BJ (cell line): ENCODE data around the gene ARHGEF28. TPM values are rescaled to one million over a fixed set of nuclear protein-coding genes. Genes with fewer than 3 reads are reported as not detected.

Experiments used
- CTCF ChIA-PET: fragments of 350-600 bp; formaldehyde crosslinking; extraction: SDS; loops from one replicate; lab custom pipeline; 2021; ENCODE audit warnings: antibody characterized with exemption, inconsistent platforms; lab: Yijun Ruan, JAX
- POLR2A ChIA-PET: fragments of 300-600 bp; sonication (Branson Sonifier 250); formaldehyde crosslinking; extraction: SDS; loops from one replicate; lab custom pipeline; 2021; ENCODE audit warnings: antibody characterized with exemption; lab: Charles Lee
- DNase-seq: peaks from one replicate; pipeline ENCODE4 v3.0.0-alpha.2; 2011; ENCODE audit warnings: low read depth
- H3K27me3 ChIP-seq: 2 replicates; pipeline ENCODE4 v1.6.0; 2011; ENCODE audit warnings: low read length; ENCODE audit not compliant: control insufficient read depth, insufficient read depth
- H3K36me3 ChIP-seq: 2 replicates; pipeline ENCODE4 v1.5.1; 2011; ENCODE audit warnings: low read length; ENCODE audit not compliant: control insufficient read depth, insufficient read depth
- H3K4me3 ChIP-seq: 2 replicates; pipeline ENCODE4 v1.5.1; 2011; ENCODE audit warnings: low read depth, mild to moderate bottlenecking, control low read depth, low read length
- polyA plus RNA-seq: library from polyadenylated mRNA; depleted of rRNA; stranded (reverse); fragments of >200 nt; gene quantifications from 2 replicates; pipeline ENCODE4 v1.2.3, GENCODE V29; 2011
- TF ChIP-seq, protein P1 (sequence below): IDR thresholded peaks from 2 replicates; pipeline ENCODE4 v1.5.1; 2011; ENCODE audit warnings: low read depth, mild to moderate bottlenecking, control low read depth, inconsistent platforms, low read length, moderate library complexity; ENCODE audit not compliant: insufficient read depth

ARHGEF28 gene
- polyA plus RNA-seq, 1 experiment, result 2.8 TPM

DNA sequence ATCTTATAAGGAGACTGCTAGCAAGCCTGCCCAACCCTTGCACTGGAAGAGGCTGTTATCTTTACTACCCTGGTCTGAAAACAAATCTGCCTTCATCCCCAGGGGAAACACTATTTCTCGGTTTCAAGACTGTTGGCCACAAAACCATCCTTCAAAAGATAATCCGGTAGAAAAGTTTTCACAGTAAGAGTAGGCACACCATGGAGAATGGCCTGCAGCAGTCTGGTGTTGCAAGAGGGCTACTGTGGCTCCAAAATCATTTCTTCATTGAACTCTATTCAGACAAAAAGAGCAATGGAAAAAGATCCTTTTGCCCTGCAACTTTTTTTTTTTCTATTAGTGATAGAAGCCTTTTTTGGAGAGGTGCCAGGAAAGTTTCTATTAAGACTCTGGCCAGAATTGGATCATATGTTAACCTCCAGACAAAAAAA lies 163.9 kb downstream of the ARHGEF28 start:
- no peak for DNase-seq
- TF ChIP-seq, protein P1, sequence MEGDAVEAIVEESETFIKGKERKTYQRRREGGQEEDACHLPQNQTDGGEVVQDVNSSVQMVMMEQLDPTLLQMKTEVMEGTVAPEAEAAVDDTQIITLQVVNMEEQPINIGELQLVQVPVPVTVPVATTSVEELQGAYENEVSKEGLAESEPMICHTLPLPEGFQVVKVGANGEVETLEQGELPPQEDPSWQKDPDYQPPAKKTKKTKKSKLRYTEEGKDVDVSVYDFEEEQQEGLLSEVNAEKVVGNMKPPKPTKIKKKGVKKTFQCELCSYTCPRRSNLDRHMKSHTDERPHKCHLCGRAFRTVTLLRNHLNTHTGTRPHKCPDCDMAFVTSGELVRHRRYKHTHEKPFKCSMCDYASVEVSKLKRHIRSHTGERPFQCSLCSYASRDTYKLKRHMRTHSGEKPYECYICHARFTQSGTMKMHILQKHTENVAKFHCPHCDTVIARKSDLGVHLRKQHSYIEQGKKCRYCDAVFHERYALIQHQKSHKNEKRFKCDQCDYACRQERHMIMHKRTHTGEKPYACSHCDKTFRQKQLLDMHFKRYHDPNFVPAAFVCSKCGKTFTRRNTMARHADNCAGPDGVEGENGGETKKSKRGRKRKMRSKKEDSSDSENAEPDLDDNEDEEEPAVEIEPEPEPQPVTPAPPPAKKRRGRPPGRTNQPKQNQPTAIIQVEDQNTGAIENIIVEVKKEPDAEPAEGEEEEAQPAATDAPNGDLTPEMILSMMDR, result no peak
- no peak overlapping the region for H3K4me3 ChIP-seq
- H3K27me3 ChIP-seq, result no peaks in the 10 kb centered on the region
- ChIA-PET POLR2A (no interaction called here), CTCF (interaction anchor here (2.0 to 4.2 kb wide), 2 partner anchors 199 to 203 kb away, joined by 5 to 32 read pairs; no protein-coding TSS in a partner anchor)
- no peaks in the 10 kb centered on the region for H3K36me3 ChIP-seq

- no peaks in the 10 kb centered on the region for H3K27me3 ChIP-seq
- H3K36me3 ChIP-seq, result no peaks in the 10 kb centered on the region
- ChIA-PET CTCF (interaction anchor here (1.0 to 7.6 kb wide), 6 partner anchors 7 to 202 kb away, joined by 3 to 183 read pairs (median 10); no protein-coding TSS in a partner anchor), POLR2A (no interaction called here)
- TF ChIP-seq, protein P1, result no peak
- no peak overlapping the region for H3K4me3 ChIP-seq
- no peak for DNase-seq
Measured at GRCh38 chr5:73791389-73791788, 165.4 kb downstream of the ARHGEF28 start.

DNA sequence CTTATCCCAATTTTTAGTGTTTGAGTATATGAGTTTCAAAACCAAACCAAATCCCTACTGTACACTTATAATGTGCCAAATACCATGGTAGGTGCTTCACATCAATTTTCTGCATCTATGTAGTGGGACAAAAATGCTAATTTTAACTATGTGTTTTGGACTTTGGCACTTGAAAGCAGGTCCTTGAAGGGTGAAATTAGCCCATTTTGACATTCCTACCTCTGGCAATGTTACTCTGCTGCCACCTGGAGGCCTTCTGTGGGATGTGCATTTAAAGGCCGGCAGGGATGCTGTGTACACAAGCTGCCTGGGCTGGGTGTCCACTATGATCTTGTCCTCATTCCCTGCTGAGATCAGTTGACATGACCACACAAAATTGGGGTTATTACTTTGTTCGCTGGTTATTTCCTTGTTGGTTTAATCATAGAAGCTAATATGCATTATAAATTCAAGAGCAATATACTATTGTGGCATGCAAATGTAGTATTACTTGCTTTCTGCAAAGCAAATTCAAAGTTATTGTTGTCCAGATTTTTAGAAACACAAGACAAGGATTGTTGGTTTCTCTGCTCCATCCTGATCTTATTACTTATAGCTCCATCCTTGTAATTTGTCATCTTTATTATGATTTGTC lies 166.8 kb downstream of the ARHGEF28 start:
- peak; percentile 18 for DNase-seq
- no peak overlapping the region for H3K4me3 ChIP-seq
- TF ChIP-seq, protein P1, result peak; percentile 97
- no peaks in the 10 kb centered on the region for H3K27me3 ChIP-seq
- CTCF ChIA-PET, result interaction anchor here (0.6 to 7.6 kb wide), 27 partner anchors 9 to 850 kb away, joined by 3 to 183 read pairs (median 3); no protein-coding TSS in a partner anchor
- POLR2A ChIA-PET, result no interaction called here
- H3K36me3 ChIP-seq, result no peaks in the 10 kb centered on the region

GRCh38 chr5:73793911-73794310 lies 167.9 kb downstream of the ARHGEF28 start:
- POLR2A ChIA-PET, result no interaction called here
- TF ChIP-seq, protein P1, result no peak
- H3K27me3 ChIP-seq, result no peaks in the 10 kb centered on the region
- no peaks in the 10 kb centered on the region for H3K36me3 ChIP-seq
- no peak for DNase-seq
- no peak overlapping the region for H3K4me3 ChIP-seq
- CTCF ChIA-PET, result interaction anchor here (1.0 to 7.6 kb wide), 12 partner anchors 10 to 849 kb away, joined by 3 to 183 read pairs (median 4); no protein-coding TSS in a partner anchor
